Globus pallidus (tissue), 1 donor: ENCODE data around the gene MAP4.
A peak's percentile ranks its signal among the peaks of the same experiment; 100 is the strongest.
"Not testable (repeated sequence)": the region's sequence is repeated elsewhere in the genome, so short reads cannot be mapped to it uniquely, and the experiment has no call there.

Experiments used
- DNase-seq: peaks from one replicate; pipeline ENCODE4 v3.0.0-alpha.2; 2015; ENCODE audit warnings: low spot score

The MAP4 gene

DNA sequence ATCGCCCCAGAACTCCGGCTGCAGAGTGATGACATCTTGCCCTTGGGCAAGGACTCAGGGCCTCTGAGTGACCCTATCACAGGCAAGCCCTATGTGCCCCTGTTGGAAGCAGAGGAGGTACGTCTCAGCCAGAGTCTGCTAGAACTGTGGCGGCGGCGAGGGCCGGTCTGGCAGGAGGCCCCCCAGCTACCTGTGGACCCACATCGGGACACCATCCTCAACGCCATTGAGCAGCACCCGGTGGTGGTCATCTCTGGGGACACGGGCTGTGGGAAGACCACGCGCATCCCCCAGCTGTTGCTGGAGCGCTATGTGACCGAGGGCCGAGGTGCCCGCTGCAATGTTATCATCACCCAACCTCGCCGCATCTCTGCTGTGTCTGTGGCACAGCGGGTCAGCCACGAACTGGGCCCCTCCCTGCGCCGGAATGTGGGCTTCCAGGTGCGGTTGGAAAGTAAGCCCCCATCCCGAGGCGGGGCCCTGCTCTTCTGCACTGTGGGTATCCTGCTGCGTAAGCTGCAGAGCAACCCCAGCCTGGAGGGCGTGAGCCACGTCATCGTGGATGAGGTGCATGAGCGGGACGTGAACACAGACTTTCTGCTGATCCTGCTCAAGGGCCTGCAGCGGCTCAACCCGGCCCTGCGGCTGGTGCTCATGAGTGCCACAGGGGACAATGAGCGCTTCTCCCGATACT is 169.9 kb downstream of the MAP4 start:
- no peak for DNase-seq

DNA sequence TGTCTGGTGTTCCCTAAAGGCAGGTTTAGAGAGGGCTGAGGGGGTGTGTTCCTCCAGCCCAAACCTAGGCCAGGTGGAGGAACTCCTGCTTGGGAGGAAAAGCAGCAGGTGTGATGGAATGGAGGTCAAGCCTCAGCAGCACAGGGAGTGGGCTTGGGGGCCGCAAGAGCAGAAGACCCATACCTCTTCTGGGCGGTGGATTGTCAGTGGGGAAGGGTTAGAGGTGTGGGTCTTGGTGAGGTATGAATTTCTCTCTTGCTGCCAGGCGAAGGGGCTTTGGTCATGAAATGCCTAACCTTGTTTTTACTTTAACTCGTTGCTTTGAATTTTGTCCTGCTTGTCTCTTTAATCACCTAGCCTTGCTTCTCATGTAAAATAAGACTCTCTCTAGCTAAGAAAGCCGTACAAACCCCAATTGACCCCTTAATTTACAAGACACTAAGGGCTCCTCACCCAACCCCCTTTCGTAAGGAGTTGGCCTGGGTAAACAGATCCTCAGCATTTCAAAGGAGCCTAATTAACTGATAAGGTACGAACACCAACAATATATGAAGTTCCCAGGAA is 174.3 kb downstream of the MAP4 start:
- no peak for DNase-seq

DNA sequence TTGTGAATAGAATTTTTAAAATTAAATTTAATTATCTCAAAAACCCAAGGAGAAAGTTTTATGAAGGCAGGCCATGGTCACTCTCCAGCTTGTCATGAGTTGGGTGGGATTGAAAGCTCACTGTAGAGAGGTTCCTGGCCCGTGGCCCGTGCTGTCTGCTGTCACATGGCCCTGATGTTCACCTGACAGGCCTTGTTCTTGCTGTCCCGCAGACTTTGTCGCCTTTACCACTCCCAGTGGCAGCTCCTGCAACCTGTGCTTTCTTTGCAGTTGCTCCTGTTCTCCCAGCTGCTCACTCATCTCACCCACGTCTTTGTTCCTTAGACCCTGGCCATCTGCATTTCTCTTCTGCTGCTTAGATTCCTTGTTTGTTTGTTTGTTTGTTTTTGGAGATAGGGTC is 177.7 kb downstream of the MAP4 start:
- DNase-seq, result no peak

DNA sequence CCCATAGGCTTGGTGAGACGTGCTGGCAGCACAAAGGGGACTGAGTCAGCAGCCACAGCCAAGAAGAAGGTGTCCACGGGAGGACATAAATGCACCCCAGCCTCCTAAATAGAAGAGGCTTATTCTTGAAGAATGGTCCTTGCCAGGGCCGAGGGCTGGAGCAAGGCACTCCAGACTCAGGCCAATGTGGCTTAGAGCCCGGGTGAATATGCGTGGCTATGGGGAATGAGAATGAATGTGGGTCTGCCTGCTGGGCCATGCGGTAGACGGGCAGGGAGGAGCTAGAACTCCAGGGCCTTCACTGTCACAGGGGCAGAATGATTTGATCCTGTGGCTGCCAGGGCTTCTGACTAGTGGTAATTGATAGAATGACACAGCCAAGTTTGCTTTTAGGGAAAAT is 179.2 kb downstream of the MAP4 start:
- peak; percentile 55 for DNase-seq

DNA sequence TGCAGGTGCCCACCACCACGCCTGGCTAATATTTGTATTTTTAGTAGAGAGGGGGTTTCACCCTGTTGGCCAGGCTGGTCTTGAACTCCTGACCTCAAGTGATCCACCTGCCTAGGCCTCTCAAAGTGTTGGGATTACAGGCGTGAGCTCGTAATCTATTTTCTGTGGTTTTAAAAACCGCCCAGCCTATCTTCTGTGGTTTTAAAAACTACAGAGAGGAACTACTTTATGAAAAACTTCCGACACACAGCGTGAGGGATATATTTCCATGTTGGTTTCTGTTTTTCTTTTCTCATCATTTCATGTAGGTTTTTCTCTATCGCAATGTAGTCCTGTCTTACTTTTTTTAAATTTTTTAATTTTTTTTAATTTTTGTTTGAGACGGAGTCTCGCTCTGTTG is 186.7 kb downstream of the MAP4 start:
- DNase-seq, result not testable (repeated sequence)

DNA sequence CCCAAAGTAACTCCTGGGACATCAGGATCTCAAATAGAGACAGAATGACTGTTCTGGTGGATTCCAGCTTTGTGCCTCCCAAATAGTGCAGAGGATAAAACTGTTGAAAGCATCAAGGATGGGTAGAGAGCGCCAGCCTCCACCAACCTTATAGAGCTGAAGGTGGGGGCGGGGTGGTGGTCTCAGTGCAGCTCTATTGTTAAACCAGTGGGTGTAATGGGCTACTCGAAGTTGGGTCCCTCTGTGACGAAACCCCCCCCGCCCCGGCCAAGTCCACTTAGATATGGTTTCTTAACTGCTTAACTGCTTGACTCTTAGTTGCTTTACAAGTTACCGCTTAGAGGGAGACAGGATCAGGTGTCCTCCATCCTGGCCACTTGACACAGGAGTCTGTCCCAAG is 190.6 kb downstream of the MAP4 start:
- DNase-seq, result no peak

DNA sequence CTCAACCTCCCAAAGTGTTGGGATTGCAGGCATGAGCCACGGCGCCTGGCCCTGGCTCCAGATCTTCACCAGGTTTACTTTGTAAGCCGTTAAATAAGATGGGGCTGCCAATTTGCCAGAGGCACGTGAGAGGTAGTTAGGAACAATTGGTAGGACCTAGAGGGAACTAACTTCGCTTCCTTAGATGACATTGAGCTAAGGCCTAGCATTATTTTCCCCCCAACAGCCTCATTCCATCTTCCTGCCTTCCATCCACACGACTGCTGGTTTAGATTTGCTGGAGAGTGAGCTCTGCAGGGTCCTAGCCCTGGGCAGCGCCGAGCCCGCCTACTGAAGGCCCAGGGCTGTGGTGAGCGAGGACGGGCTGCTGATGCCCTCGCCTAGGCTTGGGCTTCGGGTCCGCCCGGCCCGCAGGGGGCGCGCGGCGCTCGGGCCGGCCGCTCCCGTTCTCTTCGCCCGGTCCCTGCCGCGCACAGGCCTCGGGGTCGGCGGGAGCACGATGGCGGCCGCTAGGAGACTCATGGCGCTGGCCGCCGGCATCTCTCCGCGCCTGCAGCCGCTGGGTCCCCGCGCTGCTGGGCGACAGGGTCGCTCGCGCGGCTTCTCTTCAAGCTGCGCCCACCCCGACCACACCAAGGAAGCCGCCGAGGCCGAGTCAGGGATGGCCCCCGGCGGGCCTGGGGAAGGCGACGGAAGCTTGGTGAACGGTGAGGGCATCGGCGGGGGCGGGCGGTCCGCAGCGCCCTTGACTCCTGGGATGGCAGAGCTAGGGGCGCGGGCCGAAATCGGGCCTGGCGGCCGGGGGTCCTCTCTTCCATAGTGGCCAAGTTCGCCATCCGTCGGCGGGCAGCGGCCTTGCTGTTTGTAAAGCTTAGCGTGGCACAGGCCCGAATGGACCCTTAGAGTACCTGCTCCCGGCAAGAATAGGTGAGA is 191.4 kb downstream of the MAP4 start:
- DNase-seq, result peak; percentile 77

DNA sequence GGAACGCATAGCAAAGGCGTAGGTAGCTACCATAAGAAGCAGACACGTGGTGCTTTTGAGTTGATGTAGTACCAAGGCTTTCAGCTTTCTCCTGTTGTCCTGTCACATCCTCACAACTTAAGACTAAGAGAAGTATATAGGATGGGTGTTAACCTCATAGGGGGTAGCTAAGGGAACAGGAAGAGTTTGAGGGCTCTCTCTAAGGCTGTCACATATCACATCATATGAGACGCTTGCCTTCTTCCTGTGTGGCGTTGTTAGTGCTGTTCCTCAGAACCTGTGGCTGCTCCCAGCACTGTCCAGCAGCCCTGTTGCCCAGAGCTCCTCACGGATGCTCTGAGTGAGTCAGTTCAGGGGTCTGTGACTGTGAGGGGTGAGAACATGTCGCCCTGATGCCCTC is 198.6 kb downstream of the MAP4 start:
- no peak for DNase-seq

DNA sequence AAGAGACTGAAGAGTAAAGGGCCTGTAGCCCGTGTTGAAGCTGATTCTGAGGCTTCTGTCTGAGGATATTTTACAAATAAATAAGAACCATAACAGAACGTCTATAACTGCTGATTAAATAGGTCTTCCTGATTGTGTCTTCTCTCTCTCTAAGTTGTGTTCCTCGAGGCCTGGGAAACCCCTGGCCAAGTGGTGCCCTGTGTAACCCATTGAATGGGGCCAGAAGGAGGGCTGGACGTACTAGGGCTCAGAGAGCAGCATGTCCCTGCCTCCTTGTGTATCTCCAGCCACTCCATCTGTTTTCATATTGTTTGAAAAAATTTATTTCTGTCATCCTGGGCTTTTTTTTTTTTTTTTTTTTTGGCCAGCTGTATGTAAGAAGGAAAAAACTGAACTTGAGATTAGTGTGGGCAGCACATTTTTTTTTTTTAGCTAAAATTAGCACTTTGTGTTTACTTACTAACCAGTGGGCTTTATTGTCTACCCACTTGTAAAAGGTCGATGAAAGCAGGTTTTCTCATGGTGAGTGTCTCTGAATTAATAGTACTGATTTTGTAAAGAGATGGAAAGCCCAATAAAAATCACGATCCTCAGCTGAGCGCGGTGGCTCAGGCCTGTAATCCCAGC is 202.6 kb downstream of the MAP4 start:
- no peak for DNase-seq

DNA sequence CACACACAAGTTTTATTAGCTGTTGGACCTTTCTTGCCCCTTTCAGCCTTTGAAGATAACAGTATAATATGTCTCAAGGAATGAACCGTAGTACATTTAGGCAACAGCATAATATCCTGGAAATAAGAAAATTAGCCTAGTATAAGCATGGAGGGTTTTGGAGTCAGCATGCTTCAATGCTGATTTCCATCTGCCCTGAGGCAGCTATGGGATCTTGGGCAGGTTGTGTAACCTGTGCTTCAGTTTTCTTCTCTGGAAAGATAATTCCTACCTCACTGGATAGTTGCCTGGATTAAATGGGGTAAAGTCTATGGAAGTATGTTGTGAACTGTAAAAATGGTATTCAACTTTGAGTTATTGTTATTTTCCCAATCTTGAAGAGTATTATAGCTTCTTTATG is 211.6 kb downstream of the MAP4 start:
- DNase-seq, result no peak

DNA sequence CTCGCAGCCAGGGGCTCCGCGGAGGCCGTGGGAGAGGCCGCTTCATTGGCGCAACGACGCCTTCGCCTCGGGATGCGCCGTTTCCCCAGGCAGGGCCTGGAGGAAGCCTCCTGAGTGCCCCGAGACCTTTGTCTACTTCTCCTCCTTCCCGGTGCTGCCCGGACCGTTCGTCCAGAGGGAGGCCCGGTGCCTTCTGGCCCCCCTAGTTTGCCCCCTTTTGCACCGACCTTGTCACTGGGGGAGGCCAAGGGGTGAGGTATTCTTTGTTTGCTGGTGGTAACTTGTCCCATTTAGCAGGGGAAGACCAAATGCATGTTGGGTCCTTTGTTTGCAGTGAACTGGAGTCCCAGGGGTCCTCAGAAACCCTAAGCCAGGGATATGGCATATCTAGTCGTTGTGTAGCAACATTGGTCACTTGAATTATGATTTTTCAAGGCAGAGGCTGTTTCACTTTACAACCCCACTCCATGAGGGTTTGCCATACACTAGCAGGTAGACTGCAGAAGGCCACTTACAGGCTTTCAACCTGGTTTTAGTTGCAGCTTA is 212.7 kb downstream of the MAP4 start:
- DNase-seq, result no peak

DNA sequence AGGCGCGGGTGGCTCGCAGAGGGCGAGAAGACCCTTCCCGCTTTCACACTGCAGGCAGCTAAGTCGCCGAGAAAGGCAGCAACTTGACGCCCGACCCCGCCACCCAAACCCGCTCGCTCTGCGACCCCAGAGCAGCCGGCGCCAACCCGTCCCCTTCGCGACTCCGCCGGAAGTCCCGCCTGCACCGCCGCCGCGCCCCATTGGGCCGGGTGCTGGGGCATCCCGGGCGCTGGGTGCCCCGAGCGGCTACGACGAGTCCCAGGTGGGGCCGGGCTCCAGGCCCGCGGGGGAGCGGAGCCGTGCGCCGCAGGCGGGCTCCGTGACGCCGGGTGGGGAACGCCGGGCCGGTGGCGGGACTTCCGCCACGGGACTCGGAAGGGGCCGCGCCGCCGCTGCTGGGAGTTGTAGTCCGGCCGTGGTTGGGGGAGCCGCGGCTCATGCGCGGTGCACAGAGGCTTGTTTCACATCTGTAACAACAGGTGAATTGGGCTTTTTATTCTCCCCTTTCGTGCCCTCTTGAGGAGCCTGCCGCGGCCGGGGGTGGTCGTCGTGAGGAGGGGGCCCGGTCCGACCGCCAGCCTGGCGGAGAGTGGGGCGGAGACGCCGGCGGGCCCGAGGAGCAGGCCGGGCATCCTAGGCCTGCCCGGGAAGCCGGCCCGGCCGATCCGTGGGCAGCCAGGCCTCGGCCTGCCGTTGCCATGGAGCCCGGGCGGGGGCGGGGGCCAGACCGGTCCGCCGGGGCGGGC is 213.3 kb downstream of the MAP4 start, which contains the start of gene DHX30:
TSS of gene DHX30 (plus strand) at position 405 of the 746 bp plus-strand sequence. CDS start 7,546 bp downstream, outside the sequence.
- DNase-seq, result peak; percentile 89
